Superior temporal gyrus (tissue), 1 donor: ENCODE results near the gene GALR2.

Experiments
- DNase-seq: peaks from one replicate; pipeline ENCODE4 v3.0.0-alpha.2; 2016; ENCODE audit errors: extremely low spot score

GALR2 gene

DNA sequence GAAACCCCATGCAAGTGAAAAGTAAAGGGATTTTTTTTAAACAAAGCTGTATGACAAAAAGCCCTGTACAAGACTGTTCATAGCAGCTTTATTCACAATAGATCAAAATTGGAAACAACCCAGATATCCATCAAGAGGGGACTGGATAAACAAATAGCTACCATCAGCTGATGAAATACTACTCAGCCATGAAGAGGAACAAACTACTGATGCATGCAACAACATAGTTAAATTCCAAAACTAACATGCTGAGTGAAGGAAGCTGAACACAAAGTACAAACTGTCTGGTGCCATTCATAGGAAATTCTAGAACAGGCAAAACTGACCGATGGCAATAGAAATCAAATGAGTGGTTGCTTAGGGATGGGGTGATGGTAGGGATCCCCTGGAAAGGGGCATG lies 51.3 kb downstream of the GALR2 start:
- no peak for DNase-seq
